ENCODE measurements around the gene FUT2.

- TF ChIP-seq, protein P1, sequence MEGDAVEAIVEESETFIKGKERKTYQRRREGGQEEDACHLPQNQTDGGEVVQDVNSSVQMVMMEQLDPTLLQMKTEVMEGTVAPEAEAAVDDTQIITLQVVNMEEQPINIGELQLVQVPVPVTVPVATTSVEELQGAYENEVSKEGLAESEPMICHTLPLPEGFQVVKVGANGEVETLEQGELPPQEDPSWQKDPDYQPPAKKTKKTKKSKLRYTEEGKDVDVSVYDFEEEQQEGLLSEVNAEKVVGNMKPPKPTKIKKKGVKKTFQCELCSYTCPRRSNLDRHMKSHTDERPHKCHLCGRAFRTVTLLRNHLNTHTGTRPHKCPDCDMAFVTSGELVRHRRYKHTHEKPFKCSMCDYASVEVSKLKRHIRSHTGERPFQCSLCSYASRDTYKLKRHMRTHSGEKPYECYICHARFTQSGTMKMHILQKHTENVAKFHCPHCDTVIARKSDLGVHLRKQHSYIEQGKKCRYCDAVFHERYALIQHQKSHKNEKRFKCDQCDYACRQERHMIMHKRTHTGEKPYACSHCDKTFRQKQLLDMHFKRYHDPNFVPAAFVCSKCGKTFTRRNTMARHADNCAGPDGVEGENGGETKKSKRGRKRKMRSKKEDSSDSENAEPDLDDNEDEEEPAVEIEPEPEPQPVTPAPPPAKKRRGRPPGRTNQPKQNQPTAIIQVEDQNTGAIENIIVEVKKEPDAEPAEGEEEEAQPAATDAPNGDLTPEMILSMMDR (IDR thresholded peaks at IDR 0.05), result no peak
- peak in 1 of 3 donors; percentile 17 for TF ChIP-seq POLR2AphosphoS5 (IDR thresholded peaks at IDR 0.05)
- TF ChIP-seq EP300 (IDR thresholded peaks at IDR 0.05; ENCODE audit: low read depth), result no peak
- no peak for TF ChIP-seq POLR2A (IDR thresholded peaks at IDR 0.05)
Observed at GRCh38 chr19:48740164-48740972, 44.6 kb downstream of the FUT2 start, which contains the start of gene RASIP1.
